Brain microvascular endothelial cell (primary cell): Measurements from ENCODE around the gene ZNF565.

Experiments used
- DNase-seq: peaks from one replicate; pipeline ENCODE4 v3.0.0-alpha.2; 2020
- H3K27ac ChIP-seq: fragments of 250-450 bp; sonication (Bioruptor Pico); 2 replicates; pipeline ENCODE4 v1.5.1; 2020; ENCODE audit warnings: mild to moderate bottlenecking, moderate library complexity
- H3K27me3 ChIP-seq: fragments of 250-450 bp; sonication (Bioruptor Pico); replicated peaks from 2 replicates; pipeline ENCODE4 v1.5.1; 2020; ENCODE audit warnings: mild to moderate bottlenecking
- H3K36me3 ChIP-seq: fragments of 250-450 bp; sonication (Bioruptor Pico); replicated peaks from 2 replicates; pipeline ENCODE4 v1.5.1; 2020; ENCODE audit warnings: mild to moderate bottlenecking
- H3K4me3 ChIP-seq: 2 replicates; pipeline ENCODE4 v1.5.1; 2011; ENCODE audit warnings: low read depth, mild to moderate bottlenecking, control low read depth, low read length, moderate library complexity
- in situ Hi-C: cut with HindIII; loops from 2 replicates; pipeline ENCODE4 v1.10.0; 2017; ENCODE audit warnings: low sequenced_read_pairs, low pct_ligation_motif_present
- TF ChIP-seq, protein P1 (sequence below): IDR thresholded peaks from 2 replicates; pipeline ENCODE4 v1.5.1; 2011; ENCODE audit warnings: low read depth, mild to moderate bottlenecking, moderate library complexity, low read length, control low read depth, inconsistent platforms; ENCODE audit errors: missing control alignments

ZNF565 gene

DNA sequence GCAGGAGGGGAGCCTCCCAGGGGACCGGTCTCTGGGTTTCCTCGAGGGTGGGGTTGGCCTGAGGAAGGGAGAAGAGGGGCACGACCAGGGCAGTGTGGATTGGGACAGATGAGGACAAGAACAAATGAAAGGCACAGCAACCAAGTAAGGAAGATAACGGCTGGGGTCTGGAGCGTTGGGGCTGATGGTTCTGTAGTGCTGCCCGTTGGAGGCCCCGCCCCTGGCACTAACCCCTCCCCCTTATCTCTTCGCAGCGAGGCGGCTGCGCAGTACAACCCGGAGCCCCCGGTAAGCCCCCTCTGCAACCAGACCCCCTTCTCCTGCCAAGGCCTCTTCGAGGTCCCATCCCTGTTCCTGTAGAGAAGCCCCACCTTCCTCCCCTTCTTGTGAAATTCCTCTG, 72.4 kb downstream of the ZNF565 start:
- TF ChIP-seq, protein P1, sequence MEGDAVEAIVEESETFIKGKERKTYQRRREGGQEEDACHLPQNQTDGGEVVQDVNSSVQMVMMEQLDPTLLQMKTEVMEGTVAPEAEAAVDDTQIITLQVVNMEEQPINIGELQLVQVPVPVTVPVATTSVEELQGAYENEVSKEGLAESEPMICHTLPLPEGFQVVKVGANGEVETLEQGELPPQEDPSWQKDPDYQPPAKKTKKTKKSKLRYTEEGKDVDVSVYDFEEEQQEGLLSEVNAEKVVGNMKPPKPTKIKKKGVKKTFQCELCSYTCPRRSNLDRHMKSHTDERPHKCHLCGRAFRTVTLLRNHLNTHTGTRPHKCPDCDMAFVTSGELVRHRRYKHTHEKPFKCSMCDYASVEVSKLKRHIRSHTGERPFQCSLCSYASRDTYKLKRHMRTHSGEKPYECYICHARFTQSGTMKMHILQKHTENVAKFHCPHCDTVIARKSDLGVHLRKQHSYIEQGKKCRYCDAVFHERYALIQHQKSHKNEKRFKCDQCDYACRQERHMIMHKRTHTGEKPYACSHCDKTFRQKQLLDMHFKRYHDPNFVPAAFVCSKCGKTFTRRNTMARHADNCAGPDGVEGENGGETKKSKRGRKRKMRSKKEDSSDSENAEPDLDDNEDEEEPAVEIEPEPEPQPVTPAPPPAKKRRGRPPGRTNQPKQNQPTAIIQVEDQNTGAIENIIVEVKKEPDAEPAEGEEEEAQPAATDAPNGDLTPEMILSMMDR: no peak
- Histone ChIP-seq H3K27me3 (no peaks in the 10 kb centered on the region), H3K4me3 (no peak overlapping the region), H3K36me3 (peaks cover 44% of the 10 kb centered on the region), H3K27ac (no peak overlapping the region)
- DNase-seq: no peak
- in situ Hi-C loops: no loop called here

DNA sequence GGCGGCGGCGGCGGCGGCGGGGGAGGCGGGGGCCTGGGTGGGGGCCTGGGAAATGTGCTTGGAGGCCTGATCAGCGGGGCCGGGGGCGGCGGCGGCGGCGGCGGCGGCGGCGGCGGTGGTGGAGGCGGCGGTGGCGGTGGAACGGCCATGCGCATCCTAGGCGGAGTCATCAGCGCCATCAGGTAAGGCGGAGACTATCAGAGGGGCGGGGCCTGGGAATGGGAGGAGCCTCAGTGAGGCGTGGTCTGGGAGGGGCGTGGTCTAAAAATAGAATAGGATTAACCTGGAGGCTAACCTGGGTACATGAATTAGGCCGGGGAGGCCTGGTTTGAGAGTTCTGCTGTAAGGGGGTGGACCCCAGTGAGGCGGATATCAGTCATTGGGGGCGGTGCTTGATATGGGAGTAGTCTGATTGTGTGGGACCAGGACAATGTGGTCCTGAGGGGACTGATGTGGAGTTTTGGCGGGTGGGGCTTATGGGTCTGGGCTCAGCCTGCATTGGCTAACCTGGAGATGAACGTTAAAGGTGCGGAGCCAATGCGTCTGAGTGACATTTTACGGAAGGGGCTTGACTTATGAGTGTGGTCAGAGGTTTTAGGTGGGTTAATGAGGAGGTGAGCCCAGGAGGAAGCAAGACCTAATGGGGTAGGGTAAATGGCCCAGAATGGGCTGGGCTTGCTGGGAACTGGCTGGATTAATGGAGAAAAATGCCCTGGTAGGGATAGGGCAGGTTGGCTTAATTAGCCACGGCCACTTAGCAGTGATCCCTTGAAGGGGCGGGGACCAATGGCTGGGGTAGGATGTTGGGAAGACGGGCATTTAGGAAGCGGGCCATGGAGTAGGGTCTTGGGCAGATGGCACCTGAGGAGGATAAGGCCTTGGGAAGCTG, 73.2 kb downstream of the ZNF565 start:
- Histone ChIP-seq H3K27me3 (no peaks in the 10 kb centered on the region), H3K27ac (peak overlapping the region; percentile 94), H3K36me3 (peaks cover 36% of the 10 kb centered on the region), H3K4me3 (peak overlapping the region; percentile 96)
- in situ Hi-C loops: no loop called here
- TF ChIP-seq, protein P1: no peak
- DNase-seq: peak; percentile 84

DNA sequence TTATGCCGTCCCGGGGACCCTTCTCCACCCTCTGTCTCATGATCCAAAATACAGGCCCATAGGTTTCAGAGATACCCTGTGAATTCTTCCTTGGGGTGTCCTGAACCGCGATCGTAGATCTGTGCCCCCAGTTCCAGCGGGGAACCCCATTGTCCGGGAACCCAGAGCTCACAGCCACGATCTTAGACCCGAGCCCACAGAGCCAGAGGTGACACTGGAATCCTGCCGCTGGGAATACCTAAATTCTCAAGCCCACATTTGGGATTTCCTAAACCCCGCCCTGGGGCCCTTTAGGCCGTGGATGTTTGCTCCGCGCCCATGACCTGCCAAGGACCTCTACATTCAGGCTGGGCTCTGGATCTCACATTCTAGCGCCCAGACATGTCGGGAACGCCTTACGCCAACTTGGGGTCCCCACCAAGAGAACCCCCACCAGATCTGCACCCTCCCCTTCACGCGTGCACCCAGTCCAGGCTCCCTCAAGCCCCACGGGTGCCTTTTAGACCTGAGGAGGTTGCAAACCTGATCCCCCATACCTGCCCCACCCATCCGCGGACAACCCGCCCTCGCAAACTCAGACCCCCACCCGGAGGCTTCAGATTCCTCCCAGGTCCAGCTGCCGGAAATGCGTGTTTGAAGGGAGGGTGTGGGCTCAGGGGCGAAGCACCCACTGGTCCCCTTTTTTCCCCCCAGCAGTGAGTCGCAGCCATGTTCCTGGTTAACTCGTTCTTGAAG, 74.0 kb downstream of the ZNF565 start:
- H3K36me3 ChIP-seq: peaks cover 28% of the 10 kb centered on the region
- peak overlapping the region; percentile 96 for H3K4me3 ChIP-seq
- in situ Hi-C loops: no loop called here
- peak; percentile 62 for DNase-seq
- H3K27ac ChIP-seq: peak overlapping the region; percentile 94
- TF ChIP-seq, protein P1: no peak
- H3K27me3 ChIP-seq: no peaks in the 10 kb centered on the region

DNA sequence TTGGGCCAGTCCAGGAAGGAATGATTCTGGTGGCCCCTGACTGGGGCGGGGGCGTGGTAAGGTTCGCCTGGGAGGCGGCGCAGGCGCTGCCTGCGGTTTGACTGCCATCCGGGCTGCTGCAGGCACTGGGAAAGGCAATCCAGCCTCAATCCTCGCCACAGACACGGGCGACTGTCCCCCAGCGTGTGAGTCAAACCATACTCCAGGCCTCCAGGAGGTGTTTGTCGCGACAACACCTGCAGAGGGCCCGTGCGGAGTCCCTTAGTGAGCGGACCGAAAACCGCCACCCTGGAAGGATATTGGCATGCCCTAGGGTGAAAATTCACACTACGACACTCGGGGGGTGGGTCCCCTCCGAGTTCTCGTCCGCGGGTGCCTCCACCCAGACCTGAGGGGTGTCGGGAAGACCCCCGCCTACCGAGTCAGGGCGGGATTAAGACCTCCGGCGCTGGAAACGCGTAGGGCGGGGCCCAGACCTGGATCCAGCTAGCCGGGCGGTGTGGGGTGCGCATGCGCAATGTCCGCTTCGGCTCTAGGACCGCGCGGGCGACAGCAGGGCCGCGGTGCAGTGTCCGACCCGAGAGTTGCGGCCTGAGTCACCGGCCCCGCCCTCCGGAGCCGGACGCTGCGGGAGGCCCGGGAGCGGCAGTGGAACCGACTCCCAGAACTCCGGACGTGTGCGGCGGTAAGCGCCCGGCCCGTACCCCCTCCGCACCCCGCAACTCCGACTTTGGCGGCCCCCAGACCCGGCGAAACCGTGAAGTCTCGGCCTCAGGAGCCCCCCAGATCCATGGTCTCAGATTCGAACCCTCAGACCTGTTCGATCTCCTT, 74.8 kb downstream of the ZNF565 start, which contains the start of gene CAPNS1:
CAPNS1 (plus strand) TSS at position 594 of the 831 bp plus-strand sequence. CDS start 946 bp downstream, outside the sequence.
- no peaks in the 10 kb centered on the region for H3K27me3 ChIP-seq
- peaks cover 22% of the 10 kb centered on the region for H3K36me3 ChIP-seq
- H3K4me3 ChIP-seq: peak within 1 kb of the TSS; percentile 96
- TF ChIP-seq, protein P1: peak; percentile 14
- H3K27ac ChIP-seq: peak within 1 kb of the TSS; percentile 94
- in situ Hi-C loops: no loop called here
- peak; percentile 95 for DNase-seq

DNA sequence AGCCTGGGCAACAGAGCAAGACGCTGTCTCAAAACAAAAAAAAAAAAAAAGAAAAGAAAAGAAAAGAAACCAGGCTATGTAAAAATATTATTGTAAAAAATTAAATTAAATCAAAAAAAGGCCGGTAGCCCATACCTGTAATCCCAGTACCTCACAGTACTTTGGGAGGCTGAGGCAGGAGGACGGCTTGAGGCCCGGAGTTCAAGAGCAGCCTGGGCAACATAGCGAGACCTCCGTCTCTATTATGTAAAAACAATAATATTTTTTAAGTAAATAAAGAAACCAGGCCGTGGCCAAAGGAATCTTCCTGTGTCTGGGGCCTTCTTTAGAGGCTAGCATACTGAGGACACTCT, 75.4 kb downstream of the ZNF565 start:
- Histone ChIP-seq H3K4me3 (peak overlapping the region; percentile 96), H3K27me3 (no peaks in the 10 kb centered on the region), H3K36me3 (peaks cover 18% of the 10 kb centered on the region), H3K27ac (peak overlapping the region; percentile 94)
- TF ChIP-seq, protein P1: no peak
- in situ Hi-C loops: no loop called here
- DNase-seq: no peak
